ENCODE measurements around the gene ZNF580.
A peak's percentile ranks its signal among the peaks of the same experiment; 100 is the strongest.

The ZNF580 gene, protein sequence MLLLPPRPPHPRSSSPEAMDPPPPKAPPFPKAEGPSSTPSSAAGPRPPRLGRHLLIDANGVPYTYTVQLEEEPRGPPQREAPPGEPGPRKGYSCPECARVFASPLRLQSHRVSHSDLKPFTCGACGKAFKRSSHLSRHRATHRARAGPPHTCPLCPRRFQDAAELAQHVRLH

DNA sequence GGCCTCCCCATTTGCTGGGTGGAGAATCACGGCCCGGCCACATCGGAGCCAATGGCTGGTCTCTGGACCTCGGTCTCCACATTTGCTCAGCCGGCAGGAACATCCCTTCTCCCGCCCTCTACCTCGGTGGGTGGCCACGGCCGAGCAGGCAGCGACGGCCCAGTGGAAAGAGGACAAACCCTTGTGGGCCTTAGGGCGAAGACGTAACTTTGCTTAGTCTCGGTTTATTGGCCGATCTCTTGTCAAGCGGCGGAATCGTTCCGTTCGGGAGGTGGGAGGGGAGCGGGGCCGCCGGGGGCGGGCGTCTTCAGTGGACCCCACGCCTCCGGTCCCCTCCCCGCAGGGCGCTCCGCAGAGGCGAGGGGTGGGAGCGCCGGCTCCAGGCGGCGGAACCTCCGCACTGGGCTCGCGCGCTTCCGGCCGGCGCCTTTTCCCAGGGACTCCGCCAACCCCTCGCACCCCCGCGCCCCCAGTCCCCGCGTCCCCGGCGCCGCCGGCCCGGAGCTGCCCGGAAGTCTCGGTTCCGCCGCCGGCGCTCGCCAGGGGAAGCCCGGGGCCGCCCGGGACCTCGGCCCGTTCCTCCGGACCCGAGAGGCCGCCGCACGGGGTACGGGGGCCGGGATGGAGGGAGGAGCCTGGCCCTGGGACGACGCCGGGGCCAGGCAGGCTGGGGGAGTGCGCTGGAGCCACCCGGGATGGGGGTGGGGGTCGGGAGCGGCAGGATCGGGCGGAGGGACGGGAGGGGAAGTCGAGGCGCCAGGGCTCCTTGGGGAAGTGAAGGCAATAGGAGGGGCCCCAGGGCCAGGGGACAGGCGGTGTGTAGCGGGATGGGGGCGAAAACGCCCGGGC lies at the start of gene ZNF580:
Gene ZNF580 (plus strand): TSS at position 426 of the 849 bp plus-strand sequence. CDS start 1,507 bp downstream, outside the sequence.
- DNase-seq = peak; percentile 79 to 86

GRCh38 chr19:55591555-55591954 lies 49.2 kb upstream of the ZNF580 start:
- DNase-seq = peak in 1 of 2 experiments; percentile 35

DNA sequence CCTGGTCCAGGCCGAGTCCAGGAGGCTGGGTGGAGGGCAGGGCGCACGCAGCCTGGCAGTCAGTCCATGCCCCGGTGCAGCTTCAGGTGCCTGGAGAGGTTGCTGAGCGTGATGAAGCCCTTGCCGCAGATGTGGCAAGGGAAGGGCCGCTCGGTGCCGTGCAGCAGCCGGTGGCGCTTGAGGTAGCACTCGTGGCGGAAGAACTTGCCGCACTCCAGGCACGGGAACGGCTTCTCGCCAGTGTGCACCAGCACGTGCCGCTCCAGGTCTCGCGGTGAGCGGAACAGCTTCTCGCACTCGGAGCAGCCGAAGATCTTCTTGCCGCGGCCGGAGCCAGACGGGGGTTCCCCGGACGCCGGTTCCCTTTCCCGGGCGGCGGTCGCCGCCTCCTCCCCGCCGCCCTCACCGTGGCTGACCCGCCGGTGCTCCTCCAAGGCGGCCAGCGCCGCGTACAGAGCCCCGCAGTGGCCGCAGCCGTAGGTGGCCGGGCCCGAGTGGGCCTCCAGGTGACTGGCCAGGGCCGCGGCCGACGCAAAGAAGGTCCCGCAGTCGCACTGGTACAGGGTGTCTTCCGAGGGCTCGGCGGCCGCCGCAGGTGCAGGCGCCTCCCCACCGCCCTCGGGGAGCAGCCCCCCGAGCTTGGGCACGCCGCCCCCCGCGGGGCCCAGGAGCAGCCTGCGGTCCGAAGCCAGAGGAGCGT lies 48.3 kb upstream of the ZNF580 start:
- no peak for DNase-seq

DNA sequence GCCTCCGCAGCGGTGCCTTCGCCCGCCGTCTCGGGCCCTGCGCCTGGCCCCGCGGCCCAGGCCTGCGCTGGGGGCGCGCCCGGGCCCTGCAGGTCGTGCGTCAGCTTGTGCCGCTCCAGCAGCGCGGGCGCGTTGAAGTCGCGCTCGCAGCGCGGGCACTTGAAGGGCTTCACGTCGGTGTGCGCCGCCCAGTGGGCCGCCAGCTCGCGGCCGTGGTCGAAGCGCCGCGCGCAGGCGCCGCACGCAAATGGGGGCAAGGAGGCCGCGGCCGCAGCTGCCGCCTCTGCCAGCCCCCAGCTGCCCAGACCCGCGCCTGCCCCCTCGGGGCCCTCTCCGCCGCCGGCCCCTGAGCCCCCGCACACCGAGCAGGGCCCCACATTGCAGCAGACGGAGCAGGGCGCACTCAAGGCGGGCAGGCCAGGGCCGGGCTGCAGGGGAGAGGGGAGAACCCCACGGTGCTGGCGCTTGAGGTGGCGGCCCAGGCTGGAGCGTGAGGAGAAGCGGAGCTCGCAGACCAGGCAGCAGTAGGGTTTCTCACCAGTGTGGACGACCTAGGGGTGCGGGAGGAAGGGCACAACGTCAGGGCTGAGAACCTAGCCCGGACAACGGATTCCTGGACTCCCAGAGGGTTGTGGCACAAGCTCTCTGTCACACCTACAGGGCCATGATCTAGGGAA lies 47.6 kb upstream of the ZNF580 start:
- DNase-seq = no peak

DNA sequence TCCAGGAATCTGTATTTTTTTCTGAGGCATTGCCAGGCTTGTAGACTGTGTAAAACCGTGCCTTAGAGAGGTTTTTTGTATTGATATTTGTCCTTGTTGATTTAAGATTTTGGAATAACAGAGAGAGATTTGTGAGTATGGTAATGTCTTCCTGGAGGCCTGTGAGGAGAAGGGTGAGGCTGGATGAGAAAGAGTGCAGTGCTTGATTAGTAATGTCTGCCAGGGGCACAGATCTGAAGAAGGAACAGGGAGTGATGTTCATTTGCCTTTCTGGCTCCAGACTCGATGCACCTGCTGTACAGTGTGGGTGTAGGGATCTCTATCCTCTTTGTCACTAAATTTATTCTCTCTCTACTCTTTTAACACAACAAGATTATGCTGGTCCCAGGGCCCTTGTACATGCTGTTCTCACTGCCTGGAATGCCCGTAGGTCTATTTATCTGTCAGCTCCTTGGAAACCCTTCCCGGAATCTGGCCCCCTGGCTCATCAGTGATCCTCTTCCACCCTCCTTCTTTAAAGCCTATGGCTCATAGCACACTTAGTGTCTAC lies 45.7 kb upstream of the ZNF580 start:
- DNase-seq = no peak

GRCh38 chr19:55596304-55596703 lies 44.5 kb upstream of the ZNF580 start:
- no peak for DNase-seq

- no peak for DNase-seq
Observed at GRCh38 chr19:55597501-55597921, 43.3 kb upstream of the ZNF580 start.

- no peak for DNase-seq
Observed at GRCh38 chr19:55598034-55598433, 42.8 kb upstream of the ZNF580 start.

GRCh38 chr19:55598719-55599467 lies 41.9 kb upstream of the ZNF580 start:
- DNase-seq = peak; percentile 94 to 97

- peak; percentile 99 for DNase-seq
Observed at GRCh38 chr19:55599468-55599841, 41.3 kb upstream of the ZNF580 start, which contains the start of gene FIZ1. TSS of gene FIZ1 (minus strand) at chr19:55599517. CDS start at chr19:55597865, 1,652 bp downstream.

DNA sequence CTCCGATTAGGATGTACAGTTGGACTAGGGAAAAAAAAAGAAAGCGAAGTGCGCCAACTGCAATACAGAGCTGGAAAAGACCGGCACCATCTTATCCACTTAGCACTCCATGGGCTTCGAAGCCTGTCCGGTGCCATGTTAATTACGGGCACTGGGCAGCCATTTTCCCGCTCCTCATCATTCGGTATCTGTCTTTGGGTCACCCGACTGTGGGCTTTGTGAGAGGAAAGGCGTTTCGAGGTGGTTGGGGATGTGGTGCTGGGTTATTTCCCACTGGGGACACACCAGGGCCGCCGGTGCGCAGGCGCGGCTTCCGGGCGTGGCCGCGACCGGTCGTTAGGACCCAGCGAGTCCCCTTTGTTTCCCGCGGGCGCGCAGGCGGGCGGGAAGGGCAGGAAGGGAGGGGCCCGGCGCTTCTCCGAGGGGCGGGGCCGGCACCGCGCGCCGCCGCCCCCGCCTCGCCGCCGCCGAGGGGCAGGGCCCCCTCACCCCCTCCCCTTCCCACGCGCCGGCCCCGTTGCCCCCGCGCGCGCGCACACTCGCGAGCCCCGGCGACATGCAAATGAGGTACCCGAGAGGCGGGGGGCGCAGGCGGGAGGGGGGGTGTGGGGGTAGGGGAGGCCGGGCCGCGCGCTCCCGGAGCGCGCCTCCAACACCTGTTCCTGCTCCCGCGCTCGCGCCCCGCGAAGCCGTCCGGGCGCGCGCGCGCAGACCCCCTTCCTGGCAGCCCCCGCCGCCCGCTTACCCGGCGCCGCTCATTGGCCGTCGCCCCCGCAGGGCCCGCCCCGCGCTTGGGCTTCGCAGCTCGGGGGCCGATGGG lies 40.8 kb upstream of the ZNF580 start, which contains the start of gene ZNF524:
Gene ZNF524 (plus strand): TSS at position 447 of the 820 bp plus-strand sequence. CDS start 1,825 bp downstream, outside the sequence.
- peak; percentile 96 to 99 for DNase-seq

GRCh38 chr19:55600662-55601028 lies 40.2 kb upstream of the ZNF580 start:
- DNase-seq = no peak

GRCh38 chr19:55601084-55601483 lies 39.7 kb upstream of the ZNF580 start:
- DNase-seq = no peak

DNA sequence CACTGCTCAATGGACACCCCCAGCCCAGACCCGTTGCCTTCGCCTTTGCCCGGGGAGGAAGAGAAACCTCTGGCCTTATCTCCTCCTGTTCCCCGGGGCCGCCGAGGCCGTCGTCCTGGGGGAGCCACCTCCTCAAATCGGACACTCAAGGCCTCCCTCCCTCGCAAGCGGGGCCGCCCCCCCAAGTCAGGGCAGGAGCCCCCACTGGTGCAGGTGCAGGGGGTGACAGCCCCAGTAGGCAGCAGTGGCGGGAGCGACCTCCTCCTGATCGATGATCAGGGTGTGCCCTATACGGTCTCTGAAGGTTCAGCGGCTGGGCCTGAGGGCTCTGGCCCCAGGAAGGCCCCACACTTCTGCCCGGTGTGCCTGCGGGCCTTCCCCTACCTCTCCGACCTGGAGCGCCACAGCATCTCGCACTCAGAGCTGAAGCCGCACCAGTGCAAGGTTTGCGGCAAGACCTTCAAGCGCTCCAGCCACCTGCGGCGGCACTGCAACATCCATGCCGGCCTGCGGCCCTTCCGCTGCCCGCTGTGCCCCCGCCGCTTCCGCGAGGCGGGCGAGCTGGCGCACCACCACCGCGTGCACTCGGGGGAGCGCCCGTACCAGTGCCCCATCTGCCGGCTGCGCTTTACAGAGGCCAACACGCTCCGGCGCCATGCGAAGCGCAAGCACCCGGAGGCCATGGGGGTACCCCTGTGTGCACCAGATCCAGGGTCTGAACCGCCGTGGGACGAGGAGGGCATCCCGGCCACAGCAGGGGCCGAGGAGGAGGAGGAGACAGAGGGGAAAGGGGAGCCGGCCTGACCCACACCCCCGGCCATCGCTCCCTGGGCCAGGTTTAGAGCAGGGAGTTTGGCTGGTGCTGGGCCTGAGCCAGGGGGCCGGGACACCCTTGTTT lies 38.4 kb upstream of the ZNF580 start:
- DNase-seq = no peak

- no peak for DNase-seq
Observed at GRCh38 chr19:55603115-55603514, 37.7 kb upstream of the ZNF580 start.

DNA sequence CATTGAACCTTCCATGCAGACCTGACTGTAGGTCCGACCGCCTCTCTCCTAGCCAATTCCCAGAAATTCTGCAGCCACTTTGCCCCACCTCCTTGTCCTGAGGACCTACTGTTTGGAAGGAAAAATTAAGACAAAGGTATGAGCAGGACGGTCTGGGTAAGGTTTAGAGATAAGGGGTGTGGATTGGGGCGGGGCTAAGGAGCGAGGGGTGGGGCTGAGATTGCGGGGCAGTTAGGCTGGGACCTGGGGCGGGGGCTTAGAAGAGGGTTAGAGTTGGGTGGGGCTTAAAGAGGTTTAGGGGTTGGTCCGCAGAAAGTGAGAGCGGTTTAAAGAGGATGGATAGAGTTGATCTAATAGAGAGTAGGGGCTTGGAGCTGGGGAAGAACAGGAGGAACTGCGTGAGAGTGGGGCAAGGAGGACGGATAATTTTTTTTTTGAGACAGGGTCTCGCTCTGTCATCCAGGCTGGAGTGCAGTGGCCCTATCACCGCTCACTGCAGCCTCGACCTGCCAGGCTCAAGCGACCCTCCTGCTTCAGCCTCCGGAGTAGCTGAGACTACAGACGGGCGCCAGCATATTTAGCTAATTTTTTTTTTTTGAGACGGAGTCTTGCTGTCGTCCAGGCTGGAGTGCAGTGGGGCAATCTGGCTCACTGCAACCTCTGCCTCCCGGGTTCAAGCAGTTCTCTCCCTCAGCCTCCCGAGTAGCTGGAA lies 37.1 kb upstream of the ZNF580 start:
- peak in 1 of 2 experiments; percentile 24 for DNase-seq

GRCh38 chr19:55605207-55605636 lies 35.6 kb upstream of the ZNF580 start:
- DNase-seq = peak; percentile 96 to 100

DNA sequence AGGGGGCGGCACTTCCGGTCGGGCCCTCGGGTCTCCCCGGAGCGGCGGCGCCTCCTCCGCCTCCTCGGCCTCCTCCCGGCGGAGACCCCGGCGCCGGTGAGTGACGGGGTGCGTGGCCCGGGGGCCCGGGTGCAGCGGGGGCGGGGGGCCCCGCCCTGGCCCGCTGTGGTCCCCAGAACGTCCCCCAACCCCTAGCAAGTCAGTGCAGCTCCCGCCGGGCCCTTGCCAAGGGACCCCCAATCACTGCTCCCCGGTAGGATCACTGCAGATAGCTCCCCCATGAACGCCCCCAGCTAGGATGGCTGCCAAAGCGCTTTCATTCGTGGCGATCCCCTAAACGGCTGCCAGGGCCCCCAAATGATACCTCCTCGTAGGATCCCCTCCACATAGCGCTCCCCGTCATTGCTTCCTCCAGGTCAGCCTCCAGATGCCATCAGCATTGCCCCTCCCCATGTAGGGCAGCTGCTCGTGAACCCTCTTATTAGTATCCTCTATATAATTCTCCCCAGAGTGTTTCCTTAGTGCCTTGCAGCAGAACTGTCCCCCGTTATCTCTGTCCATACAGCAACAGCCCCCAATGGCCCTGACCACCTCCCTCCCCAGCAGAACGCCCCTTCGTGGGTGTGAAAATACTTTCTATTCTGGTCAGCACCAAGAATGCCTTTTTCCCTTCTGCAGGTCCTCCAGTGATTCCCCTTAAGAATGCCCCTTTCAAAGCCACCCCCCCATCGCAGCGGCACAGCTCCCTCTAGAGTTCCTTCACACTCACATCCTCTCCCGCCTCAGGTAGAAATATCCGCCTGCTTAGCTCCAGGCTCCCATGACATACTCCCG lies 34.9 kb upstream of the ZNF580 start, which contains the start of gene ZNF865:
Gene ZNF865 (plus strand): TSS at position 11 of the 834 bp plus-strand sequence. CDS start 7,972 bp downstream, outside the sequence.
- peak; percentile 79 to 91 for DNase-seq
